Common myeloid progenitor, CD34-positive (primary cell): ENCODE data around the gene LIPC.

Experiments used
- CTCF ChIA-PET: fragments of 350-600 bp; sonication (Branson Sonifier 250); formaldehyde crosslinking; loops from one replicate; lab custom pipeline; 2021; ENCODE audit warnings: antibody characterized with exemption; lab: Charles Lee
- POLR2A ChIA-PET: fragments of 350-600 bp; sonication (Branson Sonifier 250); formaldehyde crosslinking; loops from one replicate; lab custom pipeline; 2021; ENCODE audit warnings: antibody characterized with exemption; lab: Charles Lee
- DNase-seq, 3 donors: peaks; one replicate each; pipeline versions ENCODE4 v3.0.0 to v3.0.0-alpha.2; 2013
- H3K27ac ChIP-seq, 2 experiments: 1 replicate in 1 of 2; 2 replicates in 1 of 2; pipeline ENCODE4 v1.7.0; 2013; ENCODE audit warnings: inconsistent platforms in 2 of 2, low read length in 2 of 2, mild to moderate bottlenecking in 2 of 2, low read depth in 1 of 2, moderate library complexity in 1 of 2; ENCODE audit not compliant: severe bottlenecking in 2 of 2, insufficient read depth in 1 of 2, poor library complexity in 1 of 2
- H3K27me3 ChIP-seq, 5 experiments: replicated peaks in 2 of 5; 1 replicate in 3 of 5; 2 replicates in 2 of 5; pipeline versions ENCODE4 v1.6.1 to v1.7.0; 2013; ENCODE audit warnings: low read length in 4 of 5, mild to moderate bottlenecking in 2 of 5, moderate library complexity in 2 of 5, inconsistent platforms in 1 of 5; ENCODE audit not compliant: insufficient read depth in 5 of 5, control insufficient read depth in 4 of 5
- H3K36me3 ChIP-seq, 4 experiments: 1 replicate in 2 of 4; 2 replicates in 2 of 4; pipeline versions ENCODE4 v1.6.1 to v1.7.0; 2013; ENCODE audit warnings: low read length in 3 of 4, control low read depth in 1 of 4, mild to moderate bottlenecking in 1 of 4; ENCODE audit not compliant: control insufficient read depth in 4 of 4, insufficient read depth in 4 of 4
- H3K4me1 ChIP-seq, 4 experiments: 1 replicate in 3 of 4; 2 replicates in 1 of 4; pipeline versions ENCODE4 v1.6.1 to v1.7.1; 2013; ENCODE audit warnings: low read length in 3 of 4, mild to moderate bottlenecking in 3 of 4, control low read depth in 1 of 4, inconsistent platforms in 1 of 4, moderate library complexity in 1 of 4; ENCODE audit not compliant: control insufficient read depth in 4 of 4, insufficient read depth in 4 of 4; ENCODE audit errors: control extremely low read depth in 1 of 4
- H3K4me3 ChIP-seq, 7 experiments: 1 replicate in 4 of 7; 2 replicates in 3 of 7; pipeline versions ENCODE4 v1.5.1 to v1.7.0; 2013; ENCODE audit warnings: mild to moderate bottlenecking in 7 of 7, low read length in 6 of 7, moderate library complexity in 6 of 7, inconsistent platforms in 2 of 7, low read depth in 2 of 7, control low read depth in 1 of 7; ENCODE audit not compliant: insufficient read depth in 4 of 7, control insufficient read depth in 1 of 7; ENCODE audit errors: extremely low read depth in 1 of 7
- H3K9me3 ChIP-seq, 5 experiments: 1 replicate in 4 of 5; 2 replicates in 1 of 5; pipeline versions ENCODE4 v1.6.1 to v1.7.1; 2013; ENCODE audit warnings: low read length in 4 of 5, mild to moderate bottlenecking in 2 of 5, inconsistent platforms in 1 of 5, low read depth in 1 of 5, moderate library complexity in 1 of 5; ENCODE audit not compliant: control insufficient read depth in 4 of 5, insufficient read depth in 2 of 5; ENCODE audit errors: control extremely low read depth in 1 of 5
- WGBS: methylation state at CpG from one replicate; pipeline ENCODE4 v1.1.5; 2013; ENCODE audit not compliant: insufficient coverage; 5-methylcytosine and 5-hydroxymethylcytosine counted together

The LIPC gene

DNA sequence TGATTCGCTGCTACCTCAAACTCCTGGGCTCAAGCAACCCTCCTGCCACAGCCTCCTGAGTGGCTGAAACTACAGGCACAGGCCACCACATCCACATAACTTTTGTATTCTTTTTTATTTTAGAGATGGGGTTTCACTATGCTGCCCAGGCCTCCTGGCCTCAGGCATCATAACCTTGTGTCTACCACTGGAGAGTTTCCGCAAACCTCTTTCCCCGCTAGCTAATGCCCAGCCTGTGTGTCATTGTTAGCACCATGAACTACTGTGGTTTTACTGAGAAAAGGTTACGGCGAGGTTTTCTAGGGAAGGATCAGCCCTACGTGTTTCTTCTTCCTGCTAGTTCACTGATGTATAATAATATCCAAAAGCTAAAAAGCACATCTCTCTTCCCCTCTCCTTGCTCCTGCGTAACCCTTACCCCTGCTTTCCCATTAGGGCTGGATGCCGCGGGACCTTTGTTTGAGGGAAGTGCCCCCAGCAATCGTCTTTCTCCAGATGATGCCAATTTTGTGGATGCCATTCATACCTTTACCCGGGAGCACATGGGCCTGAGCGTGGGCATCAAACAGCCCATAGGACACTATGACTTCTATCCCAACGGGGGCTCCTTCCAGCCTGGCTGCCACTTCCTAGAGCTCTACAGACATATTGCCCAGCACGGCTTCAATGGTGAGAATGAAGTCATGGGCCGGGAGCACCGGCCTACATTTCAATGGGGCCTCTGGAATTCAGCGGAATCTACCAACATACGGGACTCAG, 113.7 kb downstream of the LIPC start:
- H3K27ac ChIP-seq, result peak overlapping the region in 1 of 2 experiments; percentile 36
- ChIA-PET POLR2A (no interaction called here), CTCF (interaction anchor here (1.2 kb wide), 1 partner anchor 276 kb away, joined by 3 read pairs; no protein-coding TSS in a partner anchor)
- H3K4me1 ChIP-seq, result no peaks in the 10 kb centered on the region
- H3K36me3 ChIP-seq, result no peaks in the 10 kb centered on the region
- H3K9me3 ChIP-seq, result no peaks in the 10 kb centered on the region
- 90% methylated on average over 11 of the region's 18 CpGs for WGBS
- no peak for DNase-seq
- H3K4me3 ChIP-seq, result no peak overlapping the region
- H3K27me3 ChIP-seq, result no peaks in the 10 kb centered on the region

DNA sequence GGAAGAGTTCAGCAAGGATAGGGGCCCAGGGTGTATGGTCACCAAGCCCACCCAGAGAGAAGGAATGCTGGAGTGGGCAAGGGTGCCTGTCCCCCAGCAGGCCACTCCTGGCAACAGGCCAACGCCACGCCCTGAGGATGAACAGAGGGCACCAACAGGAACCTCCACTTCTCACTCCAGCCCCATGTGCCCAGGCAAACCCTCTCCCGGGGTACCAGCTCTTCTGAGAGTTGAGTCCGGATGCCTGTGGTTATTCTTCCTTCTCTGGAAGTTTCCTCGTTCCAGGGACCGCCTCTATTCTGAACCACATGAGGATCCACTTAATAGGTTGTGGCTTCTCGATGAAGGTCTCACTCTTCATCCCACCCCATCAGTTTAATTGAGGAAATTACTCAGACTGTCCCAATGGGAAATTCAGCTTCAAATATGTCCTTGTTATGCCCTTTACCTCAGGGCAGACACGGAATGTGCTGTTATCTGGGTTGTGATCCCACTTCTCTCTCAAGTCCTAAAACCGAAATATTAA, 114.3 kb downstream of the LIPC start:
- Histone ChIP-seq H3K27me3 (no peaks in the 10 kb centered on the region), H3K4me3 (no peak overlapping the region), H3K4me1 (peaks cover 0 to 2% (median under 1%) of the 10 kb centered on the region in 4 experiments), H3K9me3 (no peaks in the 10 kb centered on the region), H3K36me3 (no peaks in the 10 kb centered on the region), H3K27ac (peak overlapping the region in 1 of 2 experiments; percentile 36)
- CTCF ChIA-PET, result interaction anchor here (1.2 kb wide), 1 partner anchor 277 kb away, joined by 3 read pairs; no protein-coding TSS in a partner anchor
- DNase-seq, result no peak
- 96% methylated on average over 7 of the region's 9 CpGs for WGBS
- POLR2A ChIA-PET, result no interaction called here

DNA sequence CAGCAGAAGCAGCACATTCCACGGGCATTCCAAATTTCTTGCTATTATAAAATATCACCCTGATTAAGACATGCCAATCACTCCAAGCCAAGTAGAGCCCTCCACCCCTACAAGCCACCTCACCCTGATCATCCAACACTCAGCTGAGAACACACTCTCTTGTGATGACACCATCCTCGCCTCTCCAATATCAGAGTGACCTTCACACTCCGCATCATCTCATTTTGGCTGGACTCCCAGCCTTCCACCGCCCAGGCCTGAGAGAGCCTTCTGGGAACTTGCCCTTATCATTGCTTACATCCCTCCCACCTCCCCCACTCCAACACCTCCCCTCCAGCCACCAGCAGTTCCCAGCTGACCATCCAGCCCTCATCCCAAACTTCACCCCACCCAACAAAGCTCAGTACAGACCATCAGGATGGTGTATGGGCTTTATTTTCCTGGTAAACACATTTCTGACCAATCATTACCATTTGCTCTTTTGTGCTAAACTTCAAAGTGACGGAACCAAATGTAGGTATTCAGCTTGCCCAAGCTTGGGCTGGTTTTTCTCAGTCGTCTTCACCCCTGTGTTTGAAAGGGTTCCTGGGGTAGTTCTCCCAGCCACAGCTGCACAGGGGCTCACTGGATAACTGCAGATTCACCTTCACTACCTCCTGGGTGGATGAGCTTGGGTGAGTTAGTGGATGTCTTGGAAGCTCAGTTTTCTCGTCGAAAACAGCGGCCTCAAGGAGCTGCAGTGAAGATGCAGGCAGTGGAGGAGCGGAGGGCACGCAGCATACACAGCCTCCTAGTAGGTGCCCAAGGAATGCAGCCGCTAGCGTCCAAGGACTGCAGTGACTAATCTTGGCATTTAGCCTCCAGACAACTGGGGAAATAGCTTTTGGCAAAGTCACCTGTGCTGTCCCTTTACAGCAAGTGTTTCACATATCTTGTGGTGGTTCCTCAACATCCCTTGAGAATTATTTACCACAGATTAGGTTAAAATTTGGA, 115.1 kb downstream of the LIPC start:
- ChIA-PET POLR2A (no interaction called here), CTCF (no interaction called here)
- H3K27ac ChIP-seq, result no peak overlapping the region
- peaks cover 0 to 10% (median 6%) of the 10 kb centered on the region in 4 experiments for H3K4me1 ChIP-seq
- no peaks in the 10 kb centered on the region for H3K36me3 ChIP-seq
- H3K27me3 ChIP-seq, result no peaks in the 10 kb centered on the region
- H3K4me3 ChIP-seq, result no peak overlapping the region
- WGBS, result 92% methylated on average over 13 of the region's 13 CpGs
- no peaks in the 10 kb centered on the region for H3K9me3 ChIP-seq
- DNase-seq, result no peak

DNA sequence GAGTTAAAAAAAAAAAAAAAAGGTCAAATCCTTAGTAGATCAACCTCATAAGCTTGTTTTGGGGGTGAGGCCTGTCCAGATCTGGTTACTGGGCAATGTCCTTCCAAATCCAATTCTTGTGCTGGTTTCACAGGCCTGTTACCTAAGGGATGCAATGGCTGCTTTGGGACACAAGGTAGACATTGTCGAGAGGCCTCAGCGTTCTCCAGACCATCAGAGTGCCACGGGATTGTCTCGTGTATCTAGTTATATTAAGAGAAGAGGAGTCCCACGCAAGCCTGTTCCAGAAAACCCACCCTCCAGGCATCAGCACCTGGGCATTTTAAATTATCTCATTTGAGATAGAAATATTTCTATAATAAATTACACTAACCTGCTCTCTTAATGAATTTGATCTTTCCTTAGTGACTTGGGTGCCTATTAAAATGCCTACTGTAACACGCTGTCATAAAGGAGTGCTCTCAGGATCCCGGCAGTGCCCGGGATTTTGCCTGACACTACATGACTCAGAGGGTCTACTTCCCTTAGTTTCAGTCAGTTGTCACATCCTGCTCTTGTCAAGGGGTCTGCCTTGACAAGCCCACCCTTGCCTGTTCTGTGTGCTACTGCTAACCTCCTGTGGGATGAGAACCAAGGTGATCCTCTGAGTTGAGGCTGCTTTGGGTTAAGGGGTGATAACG, 116.0 kb downstream of the LIPC start:
- Histone ChIP-seq H3K27me3 (no peaks in the 10 kb centered on the region), H3K9me3 (no peaks in the 10 kb centered on the region), H3K4me1 (peaks cover 0 to 13% (median 9%) of the 10 kb centered on the region in 4 experiments), H3K4me3 (no peak overlapping the region), H3K36me3 (no peaks in the 10 kb centered on the region), H3K27ac (no peak overlapping the region)
- DNase-seq, result no peak
- WGBS, result 90% methylated on average over 5 of the region's 9 CpGs
- POLR2A ChIA-PET, result no interaction called here
- CTCF ChIA-PET, result no interaction called here

DNA sequence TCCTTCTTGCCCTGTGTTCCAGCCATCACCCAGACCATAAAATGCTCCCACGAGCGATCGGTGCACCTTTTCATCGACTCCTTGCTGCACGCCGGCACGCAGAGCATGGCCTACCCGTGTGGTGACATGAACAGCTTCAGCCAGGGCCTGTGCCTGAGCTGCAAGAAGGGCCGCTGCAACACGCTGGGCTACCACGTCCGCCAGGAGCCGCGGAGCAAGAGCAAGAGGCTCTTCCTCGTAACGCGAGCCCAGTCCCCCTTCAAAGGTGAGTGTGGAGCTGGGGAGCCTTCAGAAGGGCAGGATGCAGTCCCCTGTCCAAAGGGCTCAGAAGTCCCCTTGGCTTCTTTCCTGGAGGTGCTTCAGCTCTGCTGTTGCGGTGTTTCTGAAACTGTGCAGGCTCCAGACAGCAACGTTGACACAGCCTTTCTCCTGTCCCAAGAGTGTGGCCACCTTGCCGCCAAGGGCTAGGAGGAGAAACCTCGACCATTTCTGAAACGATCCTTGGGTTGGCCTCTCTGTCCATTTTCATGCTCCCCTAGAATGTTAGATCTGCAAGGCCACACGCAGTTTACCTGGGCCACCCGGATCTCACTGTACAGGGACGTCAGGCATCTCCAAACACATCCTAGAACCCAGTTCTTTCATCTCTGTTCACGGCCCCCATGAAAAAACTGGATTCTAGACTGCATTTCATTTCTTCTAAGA, 116.7 kb downstream of the LIPC start:
- ChIA-PET CTCF (no interaction called here), POLR2A (no interaction called here)
- Histone ChIP-seq H3K36me3 (no peaks in the 10 kb centered on the region), H3K9me3 (no peaks in the 10 kb centered on the region), H3K27me3 (no peaks in the 10 kb centered on the region), H3K4me1 (peaks cover 0 to 13% (median 9%) of the 10 kb centered on the region in 4 experiments), H3K4me3 (no peak overlapping the region), H3K27ac (no peak overlapping the region)
- WGBS, result 97% methylated on average over 25 of the region's 26 CpGs
- no peak for DNase-seq

DNA sequence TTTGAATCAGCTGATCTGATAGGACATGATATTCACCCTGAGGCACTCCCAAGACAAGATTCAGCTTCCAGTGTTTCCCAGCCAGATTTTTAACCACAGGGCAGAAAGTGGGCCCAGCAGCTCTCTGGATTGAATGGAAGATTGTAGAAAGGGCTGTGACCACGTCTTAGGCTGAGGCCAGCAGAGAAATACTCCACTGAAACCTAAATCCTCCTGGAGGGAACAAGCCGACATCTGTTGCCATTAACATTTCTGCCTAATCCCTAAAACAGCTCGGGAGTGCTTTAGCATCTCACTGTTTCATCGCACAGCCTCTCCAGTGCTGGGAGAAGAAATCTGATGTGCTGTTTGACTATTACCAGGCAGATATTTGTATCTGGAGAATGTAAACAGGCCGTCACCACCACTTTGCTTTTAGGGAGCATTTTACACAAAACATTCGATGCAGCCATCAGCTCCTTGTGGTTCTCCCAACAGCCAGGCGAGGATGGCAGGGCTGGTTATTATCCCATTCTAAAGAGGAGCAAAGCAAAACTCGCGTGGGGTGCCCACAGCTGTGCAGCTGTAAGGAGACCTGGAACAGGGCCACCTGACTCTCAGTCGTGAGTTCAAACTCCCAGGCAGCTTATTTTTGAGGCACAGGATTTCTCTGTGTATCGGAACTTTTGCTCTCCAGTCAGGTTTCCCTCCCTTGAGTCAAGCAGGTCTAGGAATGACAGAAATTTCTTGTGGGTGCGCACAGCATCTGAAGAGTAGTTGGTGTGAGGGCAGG, 117.4 kb downstream of the LIPC start:
- H3K9me3 ChIP-seq, result no peaks in the 10 kb centered on the region
- no peak overlapping the region for H3K27ac ChIP-seq
- ChIA-PET CTCF (no interaction called here), POLR2A (no interaction called here)
- H3K4me1 ChIP-seq, result peaks cover 0 to 13% (median 9%) of the 10 kb centered on the region in 4 experiments
- H3K36me3 ChIP-seq, result no peaks in the 10 kb centered on the region
- WGBS, result over 99% methylated on average over 10 of the region's 12 CpGs
- no peak for DNase-seq
- H3K4me3 ChIP-seq, result no peak overlapping the region
- no peaks in the 10 kb centered on the region for H3K27me3 ChIP-seq
